C4-2B (cell line): ENCODE data around the gene ZC3H12C.
"Not testable (repeated sequence)": the region's sequence is repeated elsewhere in the genome, so short reads cannot be mapped to it uniquely, and the experiment has no call there.

Experiments used
- H3K27ac ChIP-seq: fragments of 450-650 bp; 2 replicates; pipeline ENCODE4 v1.5.1; 2017
- ZFX ChIP-seq: fragments of 450-650 bp; IDR thresholded peaks from 2 replicates; pipeline ENCODE4 v1.6.1; 2017
- TF ChIP-seq, protein P1 (sequence below): fragments of 450-650 bp; conservative IDR thresholded peaks from 2 replicates; pipeline ENCODE4 v1.5.1; 2017; ENCODE audit warnings: mild to moderate bottlenecking

ZC3H12C gene

DNA sequence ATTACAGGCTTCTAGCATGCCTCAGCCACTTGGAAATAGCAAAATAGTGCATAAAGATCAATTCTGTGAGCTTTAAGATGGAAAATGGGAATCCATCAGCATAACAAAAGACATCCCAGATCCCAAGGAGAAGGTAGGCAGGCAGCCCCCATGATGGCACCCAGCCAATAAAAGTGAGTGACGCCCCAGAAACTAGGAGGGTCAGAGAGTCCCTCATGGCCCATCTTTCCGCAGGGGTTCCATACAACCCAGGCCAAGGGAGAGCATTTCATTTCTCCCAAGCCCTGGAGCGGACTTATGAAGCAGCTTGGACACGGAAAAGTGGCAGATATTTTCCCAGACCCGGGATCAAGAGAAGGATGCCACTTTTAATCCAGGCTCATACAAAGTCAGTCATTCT, 93.3 kb downstream of the ZC3H12C start:
- no peak for TF ChIP-seq ZFX
- TF ChIP-seq, protein P1, sequence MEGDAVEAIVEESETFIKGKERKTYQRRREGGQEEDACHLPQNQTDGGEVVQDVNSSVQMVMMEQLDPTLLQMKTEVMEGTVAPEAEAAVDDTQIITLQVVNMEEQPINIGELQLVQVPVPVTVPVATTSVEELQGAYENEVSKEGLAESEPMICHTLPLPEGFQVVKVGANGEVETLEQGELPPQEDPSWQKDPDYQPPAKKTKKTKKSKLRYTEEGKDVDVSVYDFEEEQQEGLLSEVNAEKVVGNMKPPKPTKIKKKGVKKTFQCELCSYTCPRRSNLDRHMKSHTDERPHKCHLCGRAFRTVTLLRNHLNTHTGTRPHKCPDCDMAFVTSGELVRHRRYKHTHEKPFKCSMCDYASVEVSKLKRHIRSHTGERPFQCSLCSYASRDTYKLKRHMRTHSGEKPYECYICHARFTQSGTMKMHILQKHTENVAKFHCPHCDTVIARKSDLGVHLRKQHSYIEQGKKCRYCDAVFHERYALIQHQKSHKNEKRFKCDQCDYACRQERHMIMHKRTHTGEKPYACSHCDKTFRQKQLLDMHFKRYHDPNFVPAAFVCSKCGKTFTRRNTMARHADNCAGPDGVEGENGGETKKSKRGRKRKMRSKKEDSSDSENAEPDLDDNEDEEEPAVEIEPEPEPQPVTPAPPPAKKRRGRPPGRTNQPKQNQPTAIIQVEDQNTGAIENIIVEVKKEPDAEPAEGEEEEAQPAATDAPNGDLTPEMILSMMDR, result no peak
- no peak overlapping the region for H3K27ac ChIP-seq

DNA sequence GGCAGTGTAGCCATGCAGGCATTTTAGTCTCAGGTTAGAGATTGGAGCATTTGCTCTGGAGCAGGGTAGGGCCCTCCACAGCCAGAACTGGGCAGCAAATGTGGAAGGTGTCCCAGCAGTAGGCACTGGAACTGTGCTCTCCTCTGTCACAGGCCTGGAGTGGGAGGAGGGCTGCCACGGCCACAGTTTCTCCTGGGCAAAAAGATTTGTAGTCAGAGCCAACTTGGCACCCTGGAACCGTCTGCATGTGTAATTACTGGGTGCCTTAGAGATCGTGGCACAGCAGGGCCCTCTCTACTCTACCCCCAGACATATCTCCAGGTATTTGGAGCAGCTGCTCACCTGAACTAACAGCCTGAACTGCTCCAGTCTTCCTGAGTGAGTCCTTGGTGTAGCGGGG, 93.7 kb downstream of the ZC3H12C start:
- no peak for TF ChIP-seq ZFX
- TF ChIP-seq, protein P1, result no peak
- no peak overlapping the region for H3K27ac ChIP-seq

DNA sequence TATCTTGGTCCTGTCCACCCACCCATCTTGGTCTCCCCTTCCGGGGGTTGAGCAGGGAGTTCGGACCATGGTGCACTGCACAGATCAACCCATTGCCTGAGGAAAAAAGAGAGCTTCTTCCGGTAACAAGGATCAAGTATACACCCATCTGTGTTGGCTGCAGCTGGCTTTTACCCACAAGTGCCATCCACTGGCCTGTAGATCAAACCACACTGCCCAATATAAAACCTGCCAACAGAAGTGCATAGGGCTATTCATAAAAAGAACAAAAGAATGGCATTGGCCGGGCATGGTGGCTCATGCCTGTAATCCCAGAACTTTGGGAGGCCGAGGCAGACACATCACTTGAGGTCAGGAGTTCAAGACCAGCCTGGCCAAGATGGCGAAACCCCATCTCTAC, 94.5 kb downstream of the ZC3H12C start:
- H3K27ac ChIP-seq, result no peak overlapping the region
- no peak for TF ChIP-seq ZFX
- TF ChIP-seq, protein P1, result no peak

DNA sequence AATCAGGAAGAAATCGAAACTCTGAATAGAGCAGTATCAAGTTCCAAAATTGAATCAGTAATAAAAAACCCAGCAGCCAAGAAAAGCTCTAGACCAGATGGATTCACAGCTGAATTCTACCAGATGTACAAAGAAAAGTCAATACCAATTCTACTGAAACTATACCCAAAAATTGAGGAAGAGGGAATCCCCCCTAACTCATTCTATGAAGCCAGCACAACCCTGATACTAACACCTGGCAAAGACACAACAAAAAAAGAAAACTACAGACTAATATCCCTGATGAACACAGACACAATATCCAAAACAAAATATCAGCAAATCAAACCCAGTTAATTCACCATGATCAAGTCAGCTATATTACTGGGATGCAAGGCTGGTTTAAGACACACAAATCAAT, 97.7 kb downstream of the ZC3H12C start:
- H3K27ac ChIP-seq, result no peak overlapping the region
- no peak for TF ChIP-seq ZFX
- TF ChIP-seq, protein P1, result no peak

DNA sequence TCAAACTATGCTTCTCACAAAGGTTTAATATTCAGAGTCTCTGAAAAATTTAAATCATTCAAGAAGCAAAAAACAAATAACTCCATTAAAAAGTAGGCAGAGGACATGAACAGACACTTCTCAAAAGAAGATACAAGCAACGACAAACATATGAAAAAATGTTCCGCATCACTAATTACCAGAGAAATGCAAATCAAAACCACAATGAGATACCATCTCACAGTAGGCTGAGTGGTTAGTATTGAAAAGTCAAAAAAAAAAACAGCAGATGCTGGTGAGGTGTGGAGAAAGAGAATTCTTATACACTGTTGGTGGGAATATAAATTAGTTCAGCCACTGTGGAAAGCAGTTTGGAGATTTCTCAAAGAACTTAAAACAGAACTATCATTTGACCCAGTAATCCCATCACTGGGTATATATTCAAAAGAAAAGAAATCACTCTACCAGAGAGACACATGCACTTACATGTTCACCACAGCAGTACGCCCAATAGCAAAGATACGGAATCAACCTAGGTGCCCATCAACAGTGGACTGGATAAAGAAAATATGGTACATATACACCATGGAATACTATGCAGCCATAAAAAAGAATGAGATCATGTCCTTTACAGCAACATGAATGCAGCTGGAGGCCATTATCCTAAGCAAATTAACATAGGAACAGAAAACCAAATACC, 99.6 kb downstream of the ZC3H12C start:
- not testable (repeated sequence) for H3K27ac ChIP-seq

DNA sequence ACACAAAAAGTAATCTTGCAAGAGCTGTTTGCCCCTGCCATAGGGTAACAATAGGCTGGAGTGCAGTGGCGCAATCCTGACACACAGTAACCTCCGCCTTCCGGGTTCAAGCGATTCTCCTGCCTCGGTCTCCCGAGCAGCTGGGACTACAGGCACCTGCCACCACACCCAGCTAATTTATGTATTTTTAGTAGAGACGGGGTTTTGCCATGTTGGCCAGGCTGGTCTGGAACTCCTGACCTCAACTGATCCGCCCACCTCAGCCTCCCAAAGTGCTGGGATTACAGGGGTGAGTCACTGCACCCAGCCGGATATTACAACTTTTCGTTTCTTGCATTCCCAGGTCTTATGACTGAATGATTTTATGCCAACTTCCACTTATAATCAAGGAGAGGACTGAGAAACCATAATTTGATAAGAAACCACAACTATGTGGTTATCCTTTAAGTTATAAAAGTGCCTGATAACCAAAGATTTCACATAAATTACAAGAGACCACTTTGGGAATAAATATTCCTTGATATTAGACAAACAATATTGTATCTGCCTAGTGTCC, 101.1 kb downstream of the ZC3H12C start:
- not testable (repeated sequence) for H3K27ac ChIP-seq

DNA sequence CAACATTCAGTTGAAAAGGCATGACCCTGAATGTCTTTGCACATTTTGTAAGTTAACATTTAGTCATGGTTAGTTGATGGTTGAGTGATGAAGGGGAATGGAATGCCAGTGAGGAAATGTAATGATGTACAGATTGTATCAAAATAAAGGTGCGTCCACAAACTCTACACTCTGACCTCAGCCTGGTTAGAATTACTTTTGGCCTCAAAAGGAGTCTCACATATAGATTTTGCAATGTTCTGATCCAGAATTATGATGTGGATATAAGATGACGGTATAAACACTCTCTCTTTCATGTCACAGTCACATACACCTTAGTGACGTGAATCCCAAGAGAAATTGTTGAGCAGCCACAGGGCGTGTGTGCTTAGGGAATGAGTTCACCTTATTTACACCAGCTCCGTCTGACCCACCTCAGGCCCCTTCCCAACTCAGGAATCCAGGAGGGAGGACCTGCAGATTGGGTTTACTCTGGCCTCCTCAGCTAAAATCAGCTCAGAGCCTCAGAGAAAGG, 103.1 kb downstream of the ZC3H12C start:
- H3K27ac ChIP-seq, result no peak overlapping the region
- TF ChIP-seq, protein P1, result no peak
- no peak for TF ChIP-seq ZFX

DNA sequence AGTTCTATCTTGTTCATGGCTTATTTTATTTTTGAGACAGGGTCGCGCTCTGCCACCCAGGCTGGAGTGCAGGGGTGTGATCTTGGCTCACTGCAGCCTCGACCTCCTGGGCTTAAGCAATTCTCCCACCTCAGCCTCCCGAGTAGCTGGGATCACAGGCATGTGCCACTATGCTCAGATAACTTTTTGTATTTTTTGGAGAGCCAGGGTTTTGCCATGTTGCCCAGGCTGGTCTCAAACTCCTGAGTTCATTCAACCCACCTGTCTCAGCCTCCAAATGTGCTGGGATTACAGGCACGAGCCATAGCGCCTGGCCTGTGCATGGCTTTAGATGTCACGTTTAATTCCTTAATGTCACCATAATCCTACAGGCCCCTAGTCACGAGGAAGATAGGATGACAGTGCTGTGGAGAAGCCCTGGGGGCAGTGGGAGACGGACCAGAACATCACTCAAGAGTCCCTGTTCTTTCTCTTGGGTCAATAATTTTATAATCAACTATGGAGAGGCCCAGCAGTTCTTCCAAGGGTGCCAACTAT, 103.8 kb downstream of the ZC3H12C start:
- no peak overlapping the region for H3K27ac ChIP-seq
- TF ChIP-seq, protein P1, result no peak
- no peak for TF ChIP-seq ZFX
